GM10847 (cell line): ENCODE measurements around the gene SLC66A1.

ENCODE experiments used
- POLR2A ChIP-seq: IDR thresholded peaks from 2 replicates; pipeline ENCODE4 v1.6.1; 2011; ENCODE audit not compliant: insufficient read length; ENCODE audit errors: extremely low read depth

SLC66A1 gene

DNA sequence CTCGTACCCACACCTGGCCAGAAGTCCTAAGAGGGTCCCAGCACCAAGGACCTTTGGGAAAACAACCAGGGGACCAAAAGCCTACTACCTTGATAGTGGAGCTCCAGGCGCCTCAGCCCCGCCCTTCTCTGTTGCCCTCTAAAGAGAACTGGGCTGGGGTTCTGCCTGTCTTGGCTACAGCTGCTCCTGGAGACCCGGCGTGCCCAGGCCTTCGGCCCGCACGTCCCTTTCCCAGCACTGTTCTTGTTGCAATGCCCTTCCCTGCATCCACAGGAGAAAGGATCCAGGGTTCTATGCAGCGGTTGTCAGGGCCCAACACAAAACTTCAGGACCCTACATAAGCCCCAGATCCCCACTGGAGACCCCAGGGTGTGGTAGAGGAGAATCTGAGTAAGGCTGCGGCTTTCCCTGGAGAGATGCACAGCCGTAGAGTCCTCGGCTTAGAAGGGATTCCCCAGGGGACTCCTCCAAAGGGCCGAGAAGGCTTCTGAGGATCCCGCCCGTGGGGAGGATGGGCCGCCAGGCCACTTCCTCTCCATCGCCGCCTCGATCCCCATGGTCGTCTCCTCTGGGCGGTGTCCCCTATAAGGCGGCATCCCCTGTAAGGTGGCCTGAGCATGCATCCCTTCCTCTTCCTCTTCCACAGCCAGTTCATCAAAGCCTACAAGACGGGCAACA, 12.0 kb downstream of the SLC66A1 start:
- no peak for TF ChIP-seq POLR2A

DNA sequence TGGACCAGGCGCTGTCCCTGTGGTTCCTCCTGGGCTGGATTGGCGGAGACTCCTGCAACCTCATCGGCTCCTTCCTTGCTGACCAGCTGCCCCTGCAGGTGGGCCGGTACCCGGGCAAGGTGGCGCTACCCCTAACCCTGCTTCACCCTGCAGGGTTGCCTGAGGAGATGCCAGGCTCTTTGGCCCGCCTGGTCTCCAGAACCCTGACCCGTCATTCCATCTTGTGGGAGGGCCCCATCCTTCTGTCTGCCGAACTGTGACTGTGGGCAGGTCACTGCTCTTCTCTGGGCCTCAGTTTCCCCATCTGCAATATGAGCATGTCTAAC, 12.5 kb downstream of the SLC66A1 start:
- no peak for TF ChIP-seq POLR2A

DNA sequence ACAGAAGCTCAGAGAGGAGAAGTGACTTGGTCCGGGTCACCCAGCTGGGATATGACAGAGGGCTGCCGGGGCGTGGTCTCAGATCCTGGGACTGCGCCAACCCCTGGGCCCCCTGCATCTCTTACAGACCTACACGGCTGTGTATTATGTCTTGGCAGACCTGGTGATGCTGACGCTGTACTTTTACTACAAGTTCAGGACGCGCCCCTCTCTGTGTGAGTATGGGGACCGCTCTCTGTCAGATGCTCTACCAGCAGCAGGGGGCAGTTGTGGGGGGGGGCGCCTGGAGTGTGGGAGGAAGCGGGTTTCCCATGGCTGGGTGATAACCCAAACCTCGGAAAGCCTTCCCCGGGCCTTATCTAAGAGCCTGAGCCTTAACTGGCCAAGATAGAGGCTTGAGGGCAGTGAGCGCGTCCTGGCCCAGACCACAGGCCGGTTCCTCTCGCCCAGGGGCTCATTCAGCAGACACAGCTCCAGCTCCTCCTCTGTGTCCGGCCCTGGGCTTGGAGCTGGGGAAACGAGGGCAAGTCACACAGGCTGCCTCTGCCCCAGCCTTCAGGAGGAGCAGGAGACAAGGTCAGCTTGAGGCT, 13.3 kb downstream of the SLC66A1 start:
- TF ChIP-seq POLR2A, result no peak

DNA sequence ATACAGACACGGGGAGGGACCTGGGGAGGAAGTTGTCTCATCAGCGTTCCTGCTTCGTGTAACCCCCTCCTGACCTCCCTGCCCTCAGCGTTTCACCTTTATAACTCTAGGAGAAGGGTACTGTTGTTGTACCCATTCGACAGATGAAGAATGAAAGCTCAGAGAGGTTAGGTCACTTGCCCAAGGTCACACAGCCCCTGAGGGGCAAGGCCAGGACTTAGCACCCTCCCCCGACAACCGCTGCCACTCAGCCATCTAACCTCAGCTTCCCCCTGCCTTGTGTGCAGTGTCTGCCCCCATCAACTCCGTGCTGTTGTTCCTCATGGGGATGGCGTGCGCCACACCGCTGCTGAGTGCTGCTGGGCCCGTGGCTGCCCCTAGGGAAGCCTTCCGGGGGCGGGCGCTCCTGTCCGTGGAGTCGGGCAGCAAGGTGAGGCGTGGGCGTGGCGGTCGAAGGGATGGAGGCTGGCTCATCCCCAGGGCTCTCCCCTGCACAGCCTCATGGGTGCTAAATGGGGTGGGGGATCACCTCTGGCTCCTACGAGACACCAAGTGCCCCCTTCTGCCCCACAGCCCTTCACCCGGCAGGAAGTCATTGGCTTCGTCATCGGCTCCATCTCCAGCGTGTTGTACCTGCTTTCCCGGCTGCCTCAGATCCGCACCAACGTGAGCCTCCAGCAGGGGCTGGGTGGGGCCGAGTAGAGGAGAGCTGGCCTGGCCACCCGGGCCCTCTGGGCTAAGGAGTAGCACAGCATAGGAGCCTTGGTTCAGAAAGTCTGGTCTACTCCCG, 14.0 kb downstream of the SLC66A1 start:
- no peak for TF ChIP-seq POLR2A

DNA sequence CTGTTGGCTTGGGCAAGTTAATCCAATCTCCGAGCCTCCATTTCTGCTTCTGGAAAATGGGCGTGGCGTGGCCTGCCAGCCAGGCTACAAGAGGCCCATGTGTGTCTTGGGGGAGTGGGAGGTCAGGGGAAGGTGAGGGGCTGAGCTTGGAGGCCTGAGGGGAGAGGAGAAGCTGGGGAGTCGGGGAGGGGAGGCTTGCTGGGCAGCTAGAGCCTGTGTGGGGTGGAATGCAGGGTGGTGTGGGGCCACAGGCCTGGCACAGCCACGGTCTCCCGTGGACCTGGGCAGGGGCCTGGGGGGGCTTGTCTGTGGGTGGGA, 14.6 kb downstream of the SLC66A1 start:
- TF ChIP-seq POLR2A, result no peak

DNA sequence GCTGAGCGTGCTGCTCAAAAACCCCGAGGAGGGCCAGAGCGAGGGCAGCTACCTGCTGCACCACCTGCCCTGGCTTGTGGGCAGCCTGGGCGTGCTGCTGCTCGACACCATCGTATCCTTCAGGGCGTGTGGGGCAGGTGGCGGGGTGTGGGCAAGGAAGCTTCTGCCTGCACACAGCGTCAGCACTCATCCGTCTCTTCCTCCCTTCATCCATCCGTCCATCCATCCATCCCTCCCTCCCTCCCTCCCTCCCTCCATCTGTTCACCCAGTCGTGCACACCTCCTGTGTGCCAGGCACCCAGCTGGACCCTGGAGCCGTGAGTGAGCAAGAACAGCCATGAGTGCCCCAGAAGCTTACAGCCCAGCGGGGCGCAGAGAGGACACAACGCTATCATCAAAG, 15.2 kb downstream of the SLC66A1 start:
- TF ChIP-seq POLR2A, result no peak

DNA sequence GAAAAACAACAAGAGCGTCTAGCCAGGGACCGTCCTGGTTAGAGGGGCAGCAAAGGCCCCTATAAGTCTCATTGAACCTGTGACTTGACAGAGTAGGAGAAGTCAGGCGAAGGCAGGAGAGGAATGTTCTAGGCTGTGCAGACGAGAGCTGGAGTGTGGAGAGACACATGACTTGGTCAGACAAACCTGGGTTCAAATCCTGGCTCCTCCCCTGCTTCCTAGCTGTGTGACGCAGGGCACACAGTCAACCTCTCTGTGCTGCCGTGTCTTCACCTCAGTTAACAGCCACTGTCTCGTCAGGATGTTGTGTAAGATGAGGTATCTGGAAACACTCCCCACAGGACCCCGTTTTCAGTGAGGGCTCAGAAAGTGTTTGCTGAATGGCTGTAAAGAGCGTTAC, 15.6 kb downstream of the SLC66A1 start:
- TF ChIP-seq POLR2A, result no peak

DNA sequence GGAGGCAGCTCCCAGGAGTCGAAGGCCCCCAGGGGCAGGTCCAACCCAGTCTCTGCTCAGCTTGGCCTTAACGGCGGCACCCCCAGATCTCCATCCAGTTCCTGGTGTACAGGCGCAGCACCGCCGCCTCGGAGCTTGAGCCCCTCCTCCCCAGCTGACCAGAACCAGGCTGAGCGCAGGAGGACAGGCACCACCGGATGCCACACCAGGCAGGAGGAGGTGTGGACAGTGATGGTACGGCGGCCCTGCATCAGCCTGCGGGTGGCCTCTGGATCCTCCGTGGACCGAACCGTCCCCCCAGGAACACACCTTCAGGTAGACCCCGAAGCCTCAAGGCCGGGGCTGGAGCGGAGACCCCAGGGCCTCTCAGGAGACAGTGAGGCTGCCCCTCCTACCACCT, 16.4 kb downstream of the SLC66A1 start:
- TF ChIP-seq POLR2A, result no peak

DNA sequence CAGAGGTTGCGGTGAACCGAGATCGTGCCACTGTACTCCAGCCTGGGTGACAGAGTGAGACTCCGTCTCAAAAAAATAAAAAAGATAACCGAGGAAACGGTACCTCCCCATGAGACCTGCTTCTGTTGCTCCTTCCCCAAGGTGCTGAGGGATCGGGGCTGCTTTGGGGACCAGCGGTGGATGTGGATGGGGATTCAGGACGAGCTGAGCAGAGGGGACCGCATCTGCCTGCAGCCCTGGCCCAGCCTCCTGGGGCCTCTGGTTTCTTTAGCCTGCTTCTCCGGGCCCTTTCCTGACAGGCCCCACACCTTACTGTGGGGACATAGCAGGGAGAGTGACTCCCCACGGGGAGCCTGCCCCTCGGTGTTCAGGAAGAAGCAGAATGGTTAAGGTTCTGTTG, 17.1 kb downstream of the SLC66A1 start:
- no peak for TF ChIP-seq POLR2A

DNA sequence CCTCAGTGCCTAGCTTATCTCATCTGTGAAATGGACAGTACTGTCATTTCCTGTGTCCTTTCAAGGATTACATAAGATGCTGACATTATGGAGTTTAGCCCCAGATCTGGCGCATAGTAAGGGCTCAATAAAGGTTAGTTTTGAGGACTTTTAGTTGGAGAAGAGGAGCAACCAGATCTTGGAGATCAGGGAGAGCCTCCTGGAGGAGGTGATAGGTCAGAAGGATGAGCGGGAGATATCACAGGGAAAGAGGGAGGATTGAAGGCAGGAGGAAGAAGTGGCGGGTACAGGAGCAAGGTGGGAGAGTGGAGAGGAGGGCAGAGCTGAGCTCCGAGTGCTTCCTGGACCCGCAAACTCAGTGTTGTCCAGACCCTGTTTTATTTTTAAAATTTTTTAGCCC, 17.5 kb downstream of the SLC66A1 start:
- no peak for TF ChIP-seq POLR2A

DNA sequence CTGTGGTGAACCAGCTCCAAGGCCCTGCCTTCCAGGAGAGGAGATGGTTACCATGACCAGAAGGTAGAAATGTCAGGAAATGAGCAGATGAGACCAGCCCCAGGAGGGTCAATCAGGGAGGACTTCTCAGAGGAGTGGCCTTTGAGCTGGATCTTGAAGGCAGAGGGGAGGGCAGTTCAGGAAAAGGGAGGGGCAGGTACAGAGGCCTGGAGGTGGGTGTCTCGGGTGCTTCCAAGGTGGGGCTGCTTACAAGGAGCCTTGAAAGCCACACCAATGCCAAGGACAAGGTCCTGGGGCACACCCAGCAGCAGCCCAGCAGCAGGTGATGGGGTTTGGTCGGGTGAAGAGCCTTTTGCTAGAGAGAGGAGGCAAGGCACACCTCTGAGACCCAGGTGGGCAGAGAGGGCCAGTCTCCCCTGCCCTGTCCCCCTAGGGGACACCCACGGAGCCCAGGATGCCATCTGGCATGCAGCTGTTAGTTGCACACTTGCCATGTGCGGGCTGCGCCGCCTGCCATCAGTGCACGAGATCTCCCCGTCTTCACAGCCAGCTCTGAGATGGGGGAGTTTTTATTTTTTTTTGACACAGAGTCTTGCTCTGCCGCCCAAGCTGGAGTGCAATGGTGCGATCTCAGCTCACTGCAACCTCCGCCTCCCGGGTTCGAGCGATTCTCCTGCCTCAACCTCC, 18.5 kb downstream of the SLC66A1 start:
- TF ChIP-seq POLR2A, result no peak

DNA sequence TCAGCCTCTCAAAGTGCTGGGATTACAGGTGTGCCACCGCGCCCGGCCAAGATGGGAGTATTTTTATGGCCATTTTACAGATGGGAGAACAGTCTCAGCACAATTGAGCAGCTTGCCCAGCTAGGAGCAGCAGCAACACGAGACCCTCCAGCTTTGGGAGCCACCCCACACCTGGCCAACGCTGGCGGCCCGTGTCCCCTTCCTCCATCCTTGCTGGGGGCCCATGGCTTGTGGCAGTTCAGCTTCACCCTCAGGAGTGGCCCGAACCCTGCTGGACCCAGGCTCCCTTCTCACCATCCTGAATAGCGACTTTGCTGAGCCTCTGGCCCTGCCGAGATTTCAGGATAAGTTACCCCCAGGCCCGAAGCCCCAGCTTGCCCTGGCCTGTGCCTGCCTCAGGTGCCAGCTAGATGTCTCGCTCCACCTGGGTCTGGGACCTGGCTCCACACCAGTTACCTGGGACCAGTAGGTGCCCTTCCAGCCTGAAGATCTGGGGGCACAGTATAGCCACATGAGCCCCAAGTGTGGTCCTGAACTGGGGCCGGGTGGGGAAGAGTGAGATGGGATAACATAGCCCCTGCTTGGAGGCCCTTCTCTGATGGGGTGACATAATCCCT, 19.2 kb downstream of the SLC66A1 start:
- TF ChIP-seq POLR2A, result no peak

DNA sequence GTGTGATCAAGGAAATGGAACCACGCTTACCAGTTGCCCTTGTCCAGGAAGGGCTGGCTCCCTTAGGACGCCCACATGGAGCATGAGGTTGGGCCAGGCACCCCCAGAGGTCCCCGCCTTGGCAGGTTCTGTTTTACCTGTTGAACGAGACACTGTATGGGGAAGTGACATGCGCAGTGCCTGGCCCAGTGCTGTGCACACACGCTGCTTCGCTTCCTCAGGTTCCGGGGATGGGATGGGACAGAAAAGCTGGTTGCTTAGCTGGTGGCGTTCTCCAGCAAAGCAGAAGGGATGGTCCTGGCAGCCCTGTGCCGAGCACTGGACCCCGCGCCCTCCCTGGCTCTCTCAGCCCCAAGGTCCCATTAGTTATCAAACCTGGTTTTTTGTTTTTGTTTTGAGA, 20.7 kb downstream of the SLC66A1 start:
- no peak for TF ChIP-seq POLR2A

DNA sequence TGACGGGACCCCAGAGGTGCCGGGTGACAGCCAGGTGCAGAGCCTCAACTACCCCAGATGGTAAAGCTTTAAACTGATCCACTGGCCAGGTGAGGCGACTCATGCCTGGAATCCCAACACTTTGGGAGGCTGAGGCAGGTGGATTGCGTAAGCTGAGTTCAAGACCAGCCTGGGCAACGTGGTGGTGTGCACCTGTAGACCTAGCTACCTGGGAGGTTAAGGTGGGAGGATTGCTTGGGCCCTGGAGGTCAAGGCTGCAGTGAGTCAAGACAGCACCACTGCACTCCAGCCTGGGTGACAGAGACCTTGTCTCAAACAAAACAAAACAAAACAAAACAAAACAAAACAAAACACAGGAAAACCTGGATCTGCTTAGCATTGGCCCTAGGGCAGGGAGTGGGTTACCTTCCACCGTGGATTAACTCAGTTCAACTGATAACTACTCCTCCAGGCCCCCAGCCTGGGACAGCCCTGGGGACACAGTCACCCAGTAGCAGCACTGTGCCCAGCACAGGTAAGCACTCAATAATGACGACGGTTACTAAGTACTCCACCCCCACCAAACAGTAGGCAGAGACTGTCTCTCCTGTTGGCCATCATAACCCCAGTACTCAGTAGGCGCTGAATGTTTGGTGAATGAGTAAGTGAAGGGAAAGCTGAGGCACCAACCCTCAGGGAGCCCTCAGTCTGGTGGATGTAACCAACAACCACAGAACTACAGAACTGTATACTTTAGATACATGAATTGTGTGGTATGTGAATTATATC, 21.6 kb downstream of the SLC66A1 start:
- no peak for TF ChIP-seq POLR2A

DNA sequence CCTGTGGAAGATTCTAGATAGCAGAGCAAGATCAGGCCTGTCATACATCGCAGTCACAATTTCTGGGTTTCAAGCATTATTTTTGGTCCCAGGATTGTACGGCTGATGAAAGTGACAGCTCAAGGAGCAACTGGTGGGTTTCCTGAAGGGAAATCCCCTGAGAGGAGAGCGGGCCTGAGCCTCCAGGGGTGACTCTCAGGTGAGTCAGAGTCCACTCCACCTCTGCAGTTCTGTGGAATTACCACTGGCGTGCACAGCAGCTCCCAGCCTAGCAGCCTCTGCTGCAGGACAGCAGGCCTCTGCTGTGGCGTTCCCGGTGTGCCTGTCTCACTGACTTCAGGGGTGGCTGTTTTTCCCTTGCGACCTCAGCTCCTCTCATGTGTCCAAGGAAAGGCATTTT, 24.4 kb downstream of the SLC66A1 start:
- no peak for TF ChIP-seq POLR2A

DNA sequence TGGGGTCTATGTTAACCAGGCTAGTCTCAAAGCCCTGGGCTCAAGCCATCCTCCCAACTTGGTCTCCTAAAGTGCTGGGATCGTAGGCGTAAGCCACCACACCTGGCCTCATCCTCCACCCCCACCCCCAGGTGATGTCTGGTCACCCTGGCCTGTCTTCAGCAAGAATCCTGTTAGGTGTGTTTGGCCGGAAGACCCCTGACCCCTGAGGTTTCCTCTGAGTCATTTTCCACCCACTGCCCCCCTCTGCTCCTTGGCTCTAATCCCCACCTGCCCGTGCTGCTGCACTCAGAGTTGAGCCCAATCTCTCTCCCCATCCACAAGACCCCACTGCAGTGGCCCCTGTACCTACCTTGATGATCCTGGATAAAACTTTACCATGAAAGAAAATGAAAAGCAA, 25.2 kb downstream of the SLC66A1 start:
- no peak for TF ChIP-seq POLR2A

DNA sequence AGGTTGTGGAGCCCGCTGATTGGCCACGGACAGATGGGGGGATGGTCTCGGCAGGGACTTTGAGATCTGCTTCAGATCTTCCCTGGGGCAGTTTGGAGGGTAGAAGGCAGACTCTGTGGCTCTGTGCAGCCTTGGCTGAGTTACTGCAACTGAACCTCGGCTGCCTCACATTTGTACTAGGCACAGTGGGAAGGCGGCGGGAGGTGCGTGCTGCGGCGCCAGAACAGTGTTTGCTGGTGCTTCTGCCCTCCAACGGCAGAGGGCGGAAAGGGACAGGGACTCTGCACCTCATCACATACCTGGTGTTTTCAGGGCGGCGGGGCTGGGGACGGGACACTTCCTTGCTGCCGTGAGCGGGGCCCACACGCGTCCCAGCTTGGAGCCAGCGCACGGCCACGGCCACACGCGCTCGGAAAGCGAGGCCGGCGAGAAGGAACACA, 26.2 kb downstream of the SLC66A1 start:
- no peak for TF ChIP-seq POLR2A
